Neuronal stem cell (in vitro differentiated cells): ENCODE measurements around the gene SAMD11.

Experiments
- DNase-seq: peaks from one replicate; pipeline ENCODE4 v3.0.0-alpha.2; 2013; ENCODE audit warnings: low spot score
- H2AFZ ChIP-seq: one replicate; pipeline ENCODE4 v1.6.1; 2013; ENCODE audit warnings: mild to moderate bottlenecking, low read length, inconsistent platforms
- H2AK5ac ChIP-seq: 2 replicates; pipeline ENCODE4 v1.6.1; 2013; ENCODE audit warnings: low read depth, mild to moderate bottlenecking, inconsistent platforms, low read length, moderate library complexity, mixed read lengths
- H2BK120ac ChIP-seq: 2 replicates; pipeline ENCODE4 v1.6.1; 2013; ENCODE audit warnings: low read depth, mild to moderate bottlenecking, inconsistent platforms, low read length, moderate library complexity, mixed read lengths
- H2BK12ac ChIP-seq: one replicate; pipeline ENCODE4 v1.6.1; 2013; ENCODE audit warnings: low read length, inconsistent platforms
- H2BK15ac ChIP-seq: 2 replicates; pipeline ENCODE4 v1.6.1; 2013; ENCODE audit warnings: mild to moderate bottlenecking, low read length, inconsistent platforms, mixed read lengths
- H2BK5ac ChIP-seq: one replicate; pipeline ENCODE4 v1.6.1; 2013; ENCODE audit warnings: inconsistent platforms, mild to moderate bottlenecking, low read length, moderate library complexity
- H3K14ac ChIP-seq: one replicate; pipeline ENCODE4 v1.6.1; 2013; ENCODE audit warnings: low read length, inconsistent platforms
- H3K18ac ChIP-seq: 2 replicates; pipeline ENCODE4 v1.6.1; 2013; ENCODE audit warnings: low read length, inconsistent platforms
- H3K23ac ChIP-seq: 2 replicates; pipeline ENCODE4 v1.6.1; 2013; ENCODE audit warnings: low read depth, mild to moderate bottlenecking, mixed read lengths, low read length, inconsistent platforms; ENCODE audit not compliant: poor library complexity
- H3K27ac ChIP-seq: replicated peaks from 3 replicates; pipeline ENCODE4 v1.5.1; 2013; ENCODE audit warnings: low read length, inconsistent platforms
- H3K27me3 ChIP-seq, 3 experiments: 2 replicates each; pipeline ENCODE4 v1.6.1; 2013; ENCODE audit warnings: low read length in 3 of 3, mild to moderate bottlenecking in 2 of 3, inconsistent platforms in 1 of 3, low read depth in 1 of 3, mixed read lengths in 1 of 3, moderate library complexity in 1 of 3; ENCODE audit not compliant: control insufficient read depth in 3 of 3, insufficient read depth in 3 of 3
- H3K36me3 ChIP-seq, 2 donors: replicated peaks in 1 of 2; 2 replicates each; pipeline ENCODE4 v1.6.1; 2013; ENCODE audit warnings: low read length in 2 of 2; ENCODE audit not compliant: control insufficient read depth in 2 of 2, insufficient read depth in 2 of 2
- H3K4ac ChIP-seq: 2 replicates; pipeline ENCODE4 v1.6.1; 2013; ENCODE audit warnings: inconsistent platforms, mild to moderate bottlenecking, low read length, moderate library complexity
- H3K4me1 ChIP-seq, 2 donors: 1 replicate in 1 of 2; 2 replicates in 1 of 2; pipeline ENCODE4 v1.6.1; 2013; ENCODE audit warnings: low read length in 2 of 2, low read depth in 1 of 2; ENCODE audit not compliant: control insufficient read depth in 2 of 2, insufficient read depth in 1 of 2
- H3K4me2 ChIP-seq: one replicate; pipeline ENCODE4 v1.6.1; 2013; ENCODE audit warnings: mild to moderate bottlenecking, low read length, inconsistent platforms; ENCODE audit not compliant: insufficient read depth, poor library complexity, severe bottlenecking
- H3K4me3 ChIP-seq, 2 donors: 2 replicates each; pipeline ENCODE4 v1.5.1; 2013; ENCODE audit warnings: low read length in 2 of 2, mild to moderate bottlenecking in 2 of 2, inconsistent platforms in 1 of 2, moderate library complexity in 1 of 2
- H3K79me1 ChIP-seq: one replicate; pipeline ENCODE4 v1.6.1; 2013; ENCODE audit warnings: low read depth, mild to moderate bottlenecking, inconsistent platforms, low read length, moderate library complexity
- H3K9ac ChIP-seq: one replicate; pipeline ENCODE4 v1.6.1; 2013; ENCODE audit warnings: mild to moderate bottlenecking, low read depth, low read length, inconsistent platforms; ENCODE audit not compliant: poor library complexity
- H3K9me3 ChIP-seq, 2 donors: replicated peaks in 1 of 2; 2 replicates each; pipeline versions ENCODE3 to v1.6.1; 2013; ENCODE audit warnings: low read length in 2 of 2, mild to moderate bottlenecking in 2 of 2, inconsistent platforms in 1 of 2, low read depth in 1 of 2, mixed read lengths in 1 of 2, moderate library complexity in 1 of 2; ENCODE audit not compliant: control insufficient read depth in 2 of 2, insufficient read depth in 1 of 2
- H4K8ac ChIP-seq: one replicate; pipeline ENCODE4 v1.6.1; 2013; ENCODE audit warnings: low read depth, mild to moderate bottlenecking, inconsistent platforms, low read length, moderate library complexity
- H4K91ac ChIP-seq: one replicate; pipeline ENCODE4 v1.6.1; 2013; ENCODE audit warnings: low read length, low read depth, mild to moderate bottlenecking, inconsistent platforms; ENCODE audit not compliant: poor library complexity
- WGBS, 2 donors: extraction: QIAGEN DNeasy Blood & Tissue Kit; methylation state at CpG; one replicate each; pipeline ENCODE4 v1.1.7; 2013; ENCODE audit warnings: missing lambda C conversion rate in 2 of 2, mixed read lengths in 1 of 2; ENCODE audit not compliant: insufficient read length in 2 of 2, insufficient replicate concordance in 1 of 2; ENCODE audit errors: extremely low coverage in 2 of 2; 5-methylcytosine and 5-hydroxymethylcytosine counted together

Gene SAMD11

GRCh38 chr1:915295-916172 lies 8.2 kb upstream of the SAMD11 start:
- Histone ChIP-seq H4K8ac (no peak overlapping the region), H3K4ac (no peak overlapping the region), H4K91ac (no peak overlapping the region), H3K79me1 (peaks cover 2% of the 10 kb centered on the region), H2BK120ac (no peak overlapping the region), H2BK12ac (no peak overlapping the region), H3K4me2 (no peak overlapping the region), H2BK15ac (no peak overlapping the region), H3K9me3 (peaks cover 0 to 3% of the 10 kb centered on the region in 2 donors), H2BK5ac (peak overlapping the region; percentile 19), H3K27ac (no peak overlapping the region), H3K18ac (peak overlapping the region; percentile 57), H3K4me3 (peak overlapping the region in 1 of 2 donors; percentile 41), H3K23ac (no peak overlapping the region), H3K14ac (peak overlapping the region; percentile 71), H3K9ac (peak overlapping the region; percentile 44), H3K4me1 (peaks cover 5 to 9% of the 10 kb centered on the region in 2 donors), H2AK5ac (peak overlapping the region; percentile 84), H2AFZ (no peak overlapping the region), H3K36me3 (no peaks in the 10 kb centered on the region), H3K27me3 (peaks cover 0 to 76% (median 60%) of the 10 kb centered on the region in 3 experiments)
- no CpG with 5 or more reads among the region's 28 CpGs for WGBS, 2 donors
- DNase-seq: no peak

- no peak overlapping the region for H4K8ac ChIP-seq
- H3K4me1 ChIP-seq: peaks cover 12 to 16% of the 10 kb centered on the region in 2 donors
- H2BK12ac ChIP-seq: peak overlapping the region; percentile 30
- peaks cover 0 to 2% of the 10 kb centered on the region in 2 donors for H3K36me3 ChIP-seq
- H3K27me3 ChIP-seq: peaks cover 3 to 81% (median 61%) of the 10 kb centered on the region in 3 experiments
- peaks cover 2% of the 10 kb centered on the region for H3K79me1 ChIP-seq
- no peak overlapping the region for H2BK120ac ChIP-seq
- H3K27ac ChIP-seq: no peak overlapping the region
- H3K9me3 ChIP-seq: peaks cover 0 to 4% of the 10 kb centered on the region in 2 donors
- no CpG with 5 or more reads among the region's 31 CpGs for WGBS, 2 donors
- no peak overlapping the region for H3K9ac ChIP-seq
- peak overlapping the region; percentile 56 for H3K14ac ChIP-seq
- peak overlapping the region; percentile 31 for H3K23ac ChIP-seq
- peak overlapping the region; percentile 87 for H2BK5ac ChIP-seq
- H3K4me3 ChIP-seq: no peak overlapping the region
- H3K4ac ChIP-seq: no peak overlapping the region
- peak overlapping the region; percentile 70 for H2AK5ac ChIP-seq
- no peak overlapping the region for H3K4me2 ChIP-seq
- H3K18ac ChIP-seq: peak overlapping the region; percentile 80
- no peak overlapping the region for H2BK15ac ChIP-seq
- H4K91ac ChIP-seq: no peak overlapping the region
- H2AFZ ChIP-seq: no peak overlapping the region
- DNase-seq: no peak
Measured at GRCh38 chr1:916173-917075, 7.3 kb upstream of the SAMD11 start.

- Histone ChIP-seq H3K18ac (peak overlapping the region; percentile 76), H3K4me2 (no peak overlapping the region), H2BK5ac (peak overlapping the region; percentile 87), H3K9ac (no peak overlapping the region), H3K4ac (no peak overlapping the region), H2AFZ (no peak overlapping the region), H2BK12ac (peak overlapping the region; percentile 30), H3K36me3 (peaks cover 0 to 2% of the 10 kb centered on the region in 2 donors), H3K27me3 (peaks cover 3 to 87% (median 68%) of the 10 kb centered on the region in 3 experiments), H2BK120ac (no peak overlapping the region), H3K9me3 (peaks cover 0 to 6% of the 10 kb centered on the region in 2 donors), H3K4me1 (peaks cover 14 to 19% of the 10 kb centered on the region in 2 donors), H2AK5ac (peak overlapping the region; percentile 46), H3K4me3 (no peak overlapping the region), H3K27ac (no peak overlapping the region), H4K8ac (peak overlapping the region; percentile 17), H3K79me1 (peaks cover 2% of the 10 kb centered on the region), H3K14ac (peak overlapping the region; percentile 56), H2BK15ac (no peak overlapping the region), H4K91ac (no peak overlapping the region), H3K23ac (peak overlapping the region; percentile 31)
- DNase-seq: no peak
- no CpG with 5 or more reads among the region's 7 CpGs for WGBS, 2 donors
Measured at GRCh38 chr1:917076-917459, 6.7 kb upstream of the SAMD11 start.
